B cell (primary cell): ENCODE results near the gene GLI3. TPM values are rescaled to one million over a fixed set of nuclear protein-coding genes. Genes with fewer than 3 reads are reported as not detected.

ENCODE experiments used
- ATAC-seq: fragments of 200-7000 bp; cut with Tn5 transposase; one replicate; pipeline ENCODE4 v1.10.0; 2021; ENCODE audit warnings: low read depth, mild to moderate bottlenecking, moderate number of reproducible peaks, moderate library complexity
- CTCF ChIA-PET: fragments of 350-600 bp; sonication (Branson Sonifier 250); formaldehyde crosslinking; loops from one replicate; lab custom pipeline; 2021; ENCODE audit warnings: antibody characterized with exemption, inconsistent platforms; lab: Charles Lee
- POLR2A ChIA-PET: fragments of 350-600 bp; sonication (Branson Sonifier 250); formaldehyde crosslinking; loops from one replicate; lab custom pipeline; 2021; ENCODE audit warnings: antibody characterized with exemption; lab: Charles Lee
- DNase-seq: peaks from one replicate; pipeline ENCODE4 v3.0.0; 2013
- H2AFZ ChIP-seq: 2 replicates; pipeline ENCODE4 v1.6.1; 2012; ENCODE audit warnings: mild to moderate bottlenecking, low read depth, low read length; ENCODE audit not compliant: insufficient read depth, poor library complexity, severe bottlenecking
- H3K27ac ChIP-seq, 2 donors: 1 replicate in 1 of 2; 2 replicates in 1 of 2; pipeline ENCODE4 v1.5.1; 2012 to 2013; ENCODE audit warnings: low read length in 2 of 2, mild to moderate bottlenecking in 2 of 2, moderate library complexity in 1 of 2
- H3K27me3 ChIP-seq, 4 experiments: fragments of 200-600 bp in 1 of 4; sonication (generic) in 1 of 4; replicated peaks in 1 of 4; 1 replicate in 2 of 4; 2 replicates in 2 of 4; pipeline versions ENCODE4 v1.6.1 to v1.7.0; 2013 to 2016; ENCODE audit warnings: low read length in 3 of 4, mild to moderate bottlenecking in 2 of 4, mixed read lengths in 1 of 4, moderate library complexity in 1 of 4; ENCODE audit not compliant: insufficient read depth in 4 of 4, control insufficient read depth in 3 of 4; ENCODE audit errors: control extremely low read depth in 1 of 4
- H3K36me3 ChIP-seq, 2 experiments: replicated peaks in 1 of 2; 1 replicate in 1 of 2; 2 replicates in 1 of 2; pipeline versions ENCODE4 v1.6.1 to v1.7.1; 2013; ENCODE audit warnings: low read length in 1 of 2; ENCODE audit not compliant: insufficient read depth in 2 of 2, control insufficient read depth in 1 of 2; ENCODE audit errors: control extremely low read depth in 1 of 2, extremely low read depth in 1 of 2
- H3K4me1 ChIP-seq, 2 donors: fragments of 200-600 bp in 1 of 2; sonication (generic) in 1 of 2; 1 replicate in 1 of 2; 2 replicates in 1 of 2; pipeline versions ENCODE4 v1.5.1 to v1.6.1; 2013 to 2017; ENCODE audit warnings: low read length in 2 of 2; ENCODE audit not compliant: control insufficient read depth in 2 of 2, insufficient read depth in 2 of 2
- H3K4me2 ChIP-seq: replicated peaks from 2 replicates; pipeline ENCODE3; 2012; ENCODE audit warnings: mild to moderate bottlenecking, low read depth, low read length; ENCODE audit not compliant: poor library complexity, severe bottlenecking
- H3K4me3 ChIP-seq, 5 experiments: fragments of 200-600 bp in 1 of 5; sonication (generic) in 1 of 5; 1 replicate in 3 of 5; 2 replicates in 2 of 5; pipeline versions ENCODE4 v1.5.1 to v1.7.0; 2011 to 2016; ENCODE audit warnings: low read length in 4 of 5, mild to moderate bottlenecking in 4 of 5, low read depth in 2 of 5, control low read depth in 1 of 5, moderate library complexity in 1 of 5; ENCODE audit not compliant: insufficient read depth in 1 of 5; ENCODE audit errors: control extremely low read depth in 1 of 5, extremely low read depth in 1 of 5
- H3K79me2 ChIP-seq: fragments of 200-600 bp; sonication (generic); one replicate; pipeline ENCODE4 v1.6.0; 2016; ENCODE audit warnings: low read length; ENCODE audit not compliant: control insufficient read depth, insufficient read depth
- H3K9ac ChIP-seq: fragments of 200-600 bp; sonication (generic); 2 replicates; pipeline ENCODE4 v1.6.1; 2017; ENCODE audit warnings: mild to moderate bottlenecking, low read length, moderate library complexity
- H3K9me3 ChIP-seq, 3 donors: one replicate each; pipeline versions ENCODE4 v1.6.1 to v1.7.1; 2013; ENCODE audit warnings: low read length in 2 of 3; ENCODE audit not compliant: control insufficient read depth in 2 of 3, insufficient read depth in 1 of 3; ENCODE audit errors: control extremely low read depth in 1 of 3
- H4K20me1 ChIP-seq: 2 replicates; pipeline ENCODE4 v1.6.0; 2012; ENCODE audit warnings: mild to moderate bottlenecking, low read length; ENCODE audit not compliant: insufficient read depth, control insufficient read depth, poor library complexity, severe bottlenecking
- H3K27ac Mint-ChIP-seq: one replicate; pipeline ENCODE4 v1.8.0; 2021; ENCODE audit warnings: mixed read lengths
- H3K27me3 Mint-ChIP-seq: one replicate; pipeline ENCODE4 v1.8.0; 2021; ENCODE audit warnings: mixed read lengths
- H3K4me1 Mint-ChIP-seq: one replicate; pipeline ENCODE4 v1.8.0; 2021; ENCODE audit warnings: mixed read lengths
- H3K4me3 Mint-ChIP-seq: one replicate; pipeline ENCODE4 v1.8.0; 2021; ENCODE audit warnings: mixed read lengths
- H3K9me3 Mint-ChIP-seq: one replicate; pipeline ENCODE4 v1.8.0; 2022; ENCODE audit warnings: mixed read lengths; ENCODE audit not compliant: insufficient read depth
- EZH2 ChIP-seq: IDR thresholded peaks from 2 replicates; pipeline ENCODE4 v1.6.1; 2012; ENCODE audit warnings: borderline replicate concordance, low read depth, mild to moderate bottlenecking, moderate library complexity, low read length; ENCODE audit not compliant: insufficient read depth, poor library complexity, severe bottlenecking
- WGBS: methylation state at CpG from one replicate; pipeline ENCODE4 v1.1.5; 2013; ENCODE audit warnings: missing lambda C conversion rate; ENCODE audit not compliant: insufficient coverage; 5-methylcytosine and 5-hydroxymethylcytosine counted together
- intact Hi-C: fragments of 100-400 bp; cut with micrococcal nuclease; formaldehyde crosslinking; loops from one replicate; pipeline ENCODE4 v1.10.0; 2022
- polyA plus RNA-seq: library from polyadenylated mRNA; depleted of rRNA; stranded (reverse); fragments of >200 nt; gene quantifications from 2 replicates; pipeline ENCODE4 v1.2.3, GENCODE V29; 2012
- total RNA-seq, 2 donors: library from RNA; stranded (reverse); fragments of 120-200 nt in 1 of 2; gene quantifications; 1 replicate in 1 of 2; 2 replicates in 1 of 2; pipeline versions ENCODE4 v1.2.3 to v1.2.4, GENCODE V29; 2013 to 2022
- TF ChIP-seq, protein P1 (sequence below): fragments of 200-600 bp; IDR thresholded peaks from one replicate; pipeline ENCODE4 v1.8.0; 2022; ENCODE audit warnings: antibody characterized with exemption, mild to moderate bottlenecking

Gene GLI3
- total and polyA plus RNA-seq, 2 donors (not counting 1 experiment from before 2014, with no cell fraction given) = not detected

DNA sequence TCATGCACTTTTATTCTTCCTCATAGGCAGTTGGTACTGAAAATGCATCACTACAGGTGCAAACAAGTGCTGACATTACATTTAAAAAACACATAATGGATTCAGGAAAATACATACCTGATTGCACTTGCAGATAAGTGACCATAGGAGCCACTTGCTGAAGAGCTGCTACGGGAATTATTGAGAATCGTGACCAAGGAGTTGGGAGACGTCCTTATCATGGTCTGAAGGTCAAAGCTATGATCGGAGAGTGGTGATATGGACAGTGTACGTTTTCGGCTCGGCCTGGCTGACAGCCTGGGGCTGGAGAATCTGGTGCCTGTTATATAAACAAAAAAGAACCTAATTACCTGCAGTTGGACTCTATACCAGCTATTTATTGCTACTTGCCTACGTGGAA is 197.1 kb downstream of the GLI3 start:
- ChIA-PET POLR2A (no interaction called here), CTCF (no interaction called here)
- DNase-seq (no peak), ATAC-seq (no peak)
- Histone ChIP-seq H3K79me2 (no peaks in the 10 kb centered on the region), H3K9ac (no peak overlapping the region), H3K4me3 (no peak overlapping the region), H3K4me2 (no peak overlapping the region), H3K27me3 (no peaks in the 10 kb centered on the region), H4K20me1 (no peaks in the 10 kb centered on the region), H3K9me3 (no peaks in the 10 kb centered on the region), H3K4me1 (no peaks in the 10 kb centered on the region), H3K27ac (no peak overlapping the region), H2AFZ (no peak overlapping the region), H3K36me3 (no peaks in the 10 kb centered on the region)
- no peak overlapping the region for H3K27ac Mint-ChIP-seq
- WGBS = 100% methylated on average over 3 of the region's 8 CpGs
- no peaks in the 10 kb centered on the region for H3K9me3 Mint-ChIP-seq
- H3K4me1 Mint-ChIP-seq = no peaks in the 10 kb centered on the region
- peaks cover 17% of the 10 kb centered on the region for H3K27me3 Mint-ChIP-seq
- no peak overlapping the region for H3K4me3 Mint-ChIP-seq
- TF ChIP-seq EZH2 = no peak
- TF ChIP-seq, protein P1, sequence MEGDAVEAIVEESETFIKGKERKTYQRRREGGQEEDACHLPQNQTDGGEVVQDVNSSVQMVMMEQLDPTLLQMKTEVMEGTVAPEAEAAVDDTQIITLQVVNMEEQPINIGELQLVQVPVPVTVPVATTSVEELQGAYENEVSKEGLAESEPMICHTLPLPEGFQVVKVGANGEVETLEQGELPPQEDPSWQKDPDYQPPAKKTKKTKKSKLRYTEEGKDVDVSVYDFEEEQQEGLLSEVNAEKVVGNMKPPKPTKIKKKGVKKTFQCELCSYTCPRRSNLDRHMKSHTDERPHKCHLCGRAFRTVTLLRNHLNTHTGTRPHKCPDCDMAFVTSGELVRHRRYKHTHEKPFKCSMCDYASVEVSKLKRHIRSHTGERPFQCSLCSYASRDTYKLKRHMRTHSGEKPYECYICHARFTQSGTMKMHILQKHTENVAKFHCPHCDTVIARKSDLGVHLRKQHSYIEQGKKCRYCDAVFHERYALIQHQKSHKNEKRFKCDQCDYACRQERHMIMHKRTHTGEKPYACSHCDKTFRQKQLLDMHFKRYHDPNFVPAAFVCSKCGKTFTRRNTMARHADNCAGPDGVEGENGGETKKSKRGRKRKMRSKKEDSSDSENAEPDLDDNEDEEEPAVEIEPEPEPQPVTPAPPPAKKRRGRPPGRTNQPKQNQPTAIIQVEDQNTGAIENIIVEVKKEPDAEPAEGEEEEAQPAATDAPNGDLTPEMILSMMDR = no peak
- intact Hi-C loops = no loop called here

DNA sequence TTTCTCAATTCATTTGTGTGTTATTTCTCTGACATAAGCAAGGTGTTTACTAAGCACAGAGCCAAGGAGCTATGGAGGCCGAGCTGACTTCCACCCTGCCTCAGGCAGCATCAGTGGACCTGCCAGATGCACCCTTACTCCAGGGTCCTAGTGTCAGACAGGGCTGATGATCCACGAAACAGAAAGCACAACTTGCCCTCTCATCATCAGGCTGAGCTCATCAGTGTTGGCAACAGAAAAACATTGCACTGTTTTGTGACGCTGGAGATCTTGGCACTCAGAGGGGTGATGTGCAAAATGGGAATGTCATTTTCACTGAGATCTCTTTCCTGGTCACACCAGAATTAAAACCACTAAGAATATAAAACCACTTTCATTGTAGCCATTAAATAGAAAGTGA is 201.8 kb downstream of the GLI3 start:
- Mint-ChIP-seq H3K27me3 (peaks cover 13% of the 10 kb centered on the region), H3K4me1 (no peaks in the 10 kb centered on the region), H3K27ac (no peak overlapping the region), H3K4me3 (no peak overlapping the region), H3K9me3 (no peaks in the 10 kb centered on the region)
- POLR2A ChIA-PET = no interaction called here
- Histone ChIP-seq H3K27ac (no peak overlapping the region), H3K79me2 (no peaks in the 10 kb centered on the region), H3K4me3 (no peak overlapping the region), H3K27me3 (no peaks in the 10 kb centered on the region), H3K9ac (no peak overlapping the region), H3K4me2 (no peak overlapping the region), H4K20me1 (no peaks in the 10 kb centered on the region), H2AFZ (no peak overlapping the region), H3K4me1 (no peaks in the 10 kb centered on the region), H3K36me3 (no peaks in the 10 kb centered on the region), H3K9me3 (no peaks in the 10 kb centered on the region)
- intact Hi-C loops = no loop called here
- TF ChIP-seq, protein P1 = no peak
- TF ChIP-seq EZH2 = no peak
- ATAC-seq = no peak
- DNase-seq = no peak
- CTCF ChIA-PET = no interaction called here
- 93% methylated on average over 2 of the region's 3 CpGs for WGBS
